GM12801 (cell line): ENCODE results near the gene VPS29.

ENCODE experiments used
- CTCF ChIP-seq: IDR thresholded peaks from one replicate; pipeline ENCODE4 v1.5.1; 2011; ENCODE audit warnings: control low read depth; ENCODE audit not compliant: insufficient read length; ENCODE audit errors: extremely low read depth

VPS29 gene

GRCh38 chr12:110451263-110451662 lies 50.6 kb downstream of the VPS29 start:
- TF ChIP-seq CTCF: no peak

- TF ChIP-seq CTCF: no peak
Measured at GRCh38 chr12:110449799-110450497, 52.0 kb downstream of the VPS29 start, which contains the start of gene ARPC3. Gene ARPC3, minus strand, starts transcription at chr12:110450337. Its CDS starts 77 bp downstream, at chr12:110450260.

GRCh38 chr12:110444455-110444854 lies 57.5 kb downstream of the VPS29 start:
- TF ChIP-seq CTCF: no peak
